Caco-2 (cell line): Measurements from ENCODE around the gene FGFR3. TPM values are rescaled to one million over a fixed set of nuclear protein-coding genes. Genes with fewer than 3 reads are reported as not detected.

Experiments used
- BruUV-seq: library from RNA; stranded (reverse); fragments of 400-500 nt; replicated peaks from 2 replicates; lab custom pipeline; 2021; lab: Mats Ljungman, UMichigan
- CTCF ChIA-PET: fragments of 300-600 bp; sonication (Branson Sonifier 250); formaldehyde crosslinking; loops from one replicate; lab custom pipeline; 2022; ENCODE audit warnings: antibody characterized with exemption; lab: Charles Lee
- POLR2A ChIA-PET: fragments of 300-600 bp; sonication (Branson Sonifier 250); formaldehyde crosslinking; loops from one replicate; lab custom pipeline; 2022; ENCODE audit warnings: antibody characterized with exemption; lab: Charles Lee
- DNase-seq, 2 experiments: peaks; one replicate each; pipeline versions ENCODE4 v3.0.0 to v3.0.0-alpha.2; 2020 to 2022
- H3K27me3 ChIP-seq: replicated peaks from 2 replicates; pipeline ENCODE4 v1.6.0; 2011; ENCODE audit warnings: low read length; ENCODE audit not compliant: control insufficient read depth, insufficient read depth
- H3K36me3 ChIP-seq: 2 replicates; pipeline ENCODE4 v1.5.1; 2011; ENCODE audit warnings: low read length; ENCODE audit not compliant: control insufficient read depth, insufficient read depth
- H3K4me1 ChIP-seq: fragments of 250-450 bp; sonication (Bioruptor Pico); 2 replicates; pipeline ENCODE4 v1.5.1; 2020; ENCODE audit warnings: mild to moderate bottlenecking
- H3K4me3 ChIP-seq: 2 replicates; pipeline ENCODE4 v1.5.1; 2011; ENCODE audit warnings: low read depth, mild to moderate bottlenecking, control low read depth, low read length
- H3K9me3 ChIP-seq: fragments of 250-450 bp; sonication (Bioruptor Pico); 2 replicates; pipeline ENCODE4 v1.5.1; 2020; ENCODE audit warnings: mild to moderate bottlenecking, moderate library complexity
- H3K27ac Mint-ChIP-seq: one replicate; pipeline ENCODE4 v1.8.0; 2022; ENCODE audit warnings: mixed read lengths; ENCODE audit not compliant: unreplicated experiment
- H3K27me3 Mint-ChIP-seq: one replicate; pipeline ENCODE4 v1.8.0; 2022; ENCODE audit warnings: mixed read lengths; ENCODE audit not compliant: insufficient read depth, unreplicated experiment
- H3K36me3 Mint-ChIP-seq: one replicate; pipeline ENCODE4 v1.8.0; 2022; ENCODE audit warnings: mild to moderate bottlenecking, mixed read lengths; ENCODE audit not compliant: insufficient read depth, unreplicated experiment
- H3K4me1 Mint-ChIP-seq: one replicate; pipeline ENCODE4 v1.8.0; 2022; ENCODE audit warnings: low read depth, mixed read lengths; ENCODE audit not compliant: unreplicated experiment
- H3K4me3 Mint-ChIP-seq: one replicate; pipeline ENCODE4 v1.8.0; 2022; ENCODE audit warnings: mild to moderate bottlenecking, moderate library complexity, mixed read lengths; ENCODE audit not compliant: unreplicated experiment
- H3K9me3 Mint-ChIP-seq: one replicate; pipeline ENCODE4 v1.8.0; 2022; ENCODE audit warnings: mixed read lengths; ENCODE audit not compliant: unreplicated experiment
- CTCF ChIP-seq, 2 experiments: fragments of 200-600 bp in 1 of 2; IDR thresholded peaks; 1 replicate in 1 of 2; 2 replicates in 1 of 2; pipeline versions ENCODE4 v1.5.1 to v1.8.0; 2011 to 2022; ENCODE audit warnings: antibody characterized with exemption in 1 of 2, control low read depth in 1 of 2, inconsistent platforms in 1 of 2, low read depth in 1 of 2, low read length in 1 of 2, mild to moderate bottlenecking in 1 of 2, moderate library complexity in 1 of 2; ENCODE audit not compliant: insufficient read depth in 1 of 2, severe bottlenecking in 1 of 2, unreplicated experiment in 1 of 2
- intact Hi-C: fragments of 100-400 bp; cut with micrococcal nuclease; formaldehyde crosslinking; loops from one replicate; pipeline ENCODE4 v1.10.0; 2022; ENCODE audit not compliant: unreplicated experiment
- total RNA-seq: library from RNA; stranded (reverse); gene quantifications from 2 replicates; pipeline ENCODE4 v1.2.3, GENCODE V29; 2022

The FGFR3 gene
- total RNA-seq, 1 experiment from 2014 or later = 132 TPM

DNA sequence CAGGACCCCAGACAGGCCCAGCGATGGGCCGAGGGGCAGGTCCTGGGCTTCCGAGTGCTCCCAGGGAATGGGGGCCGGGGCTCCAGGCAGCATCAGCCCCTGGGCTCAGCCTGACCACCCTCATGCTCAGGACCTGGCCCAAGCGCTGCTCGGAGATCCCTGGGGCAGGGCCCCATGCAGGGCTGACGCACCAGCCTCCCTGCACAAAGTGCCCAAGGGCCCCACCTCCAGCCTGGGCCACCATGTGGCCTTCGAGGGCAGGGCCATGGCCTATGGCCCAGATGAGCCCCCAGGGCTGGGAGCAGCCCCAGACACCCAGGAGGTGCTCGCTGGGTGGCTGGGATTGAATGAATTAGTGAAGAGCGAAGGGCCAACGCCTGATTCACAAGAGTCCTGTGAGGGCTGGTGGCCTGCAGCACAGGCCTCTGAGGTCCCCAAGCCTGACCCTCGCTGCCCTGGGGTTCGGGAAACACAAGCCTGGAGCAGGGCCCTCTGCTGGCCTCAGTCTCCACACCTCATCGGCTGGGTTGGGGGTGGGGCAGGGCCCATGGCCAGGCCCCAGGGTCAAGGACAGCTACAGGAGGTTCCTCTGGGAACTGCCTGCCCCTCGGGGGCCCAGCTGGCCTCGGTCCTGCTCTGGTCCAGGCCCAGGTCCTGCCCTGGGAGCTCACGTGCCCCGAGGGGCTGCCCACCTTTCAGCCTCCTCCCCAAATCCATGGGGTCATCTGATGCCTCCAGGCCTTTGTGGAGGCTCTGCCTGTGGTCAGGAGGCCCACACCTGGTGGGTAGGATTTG is 13.3 kb upstream of the FGFR3 start:
- Histone ChIP-seq H3K4me3 (no peak overlapping the region), H3K9me3 (no peaks in the 10 kb centered on the region), H3K4me1 (peaks cover 30% of the 10 kb centered on the region), H3K36me3 (no peaks in the 10 kb centered on the region), H3K27me3 (no peaks in the 10 kb centered on the region)
- Mint-ChIP-seq H3K27me3 (no peaks in the 10 kb centered on the region), H3K9me3 (no peaks in the 10 kb centered on the region), H3K4me1 (no peaks in the 10 kb centered on the region), H3K36me3 (peaks cover 4% of the 10 kb centered on the region), H3K4me3 (no peak overlapping the region), H3K27ac (no peak overlapping the region)
- intact Hi-C loops = no loop called here
- no peak for TF ChIP-seq CTCF (IDR thresholded peaks at IDR 0.05; ENCODE audit: insufficient read depth in 1 of 2, low read depth in 1 of 2, low read length in 1 of 2, severe bottlenecking in 1 of 2, unreplicated experiment in 1 of 2)
- ChIA-PET CTCF (interaction anchor here (0.9 kb wide), 1 partner anchor 15 kb away, joined by 5 read pairs; no protein-coding TSS in a partner anchor), POLR2A (no interaction called here)
- BruUV-seq = no TSS peak
- DNase-seq = no peak

GRCh38 chr4:1780435-1780834 is 12.7 kb upstream of the FGFR3 start:
- intact Hi-C loops = no loop called here
- no peak overlapping the region for H3K27ac Mint-ChIP-seq
- peaks cover 37% of the 10 kb centered on the region for H3K4me1 ChIP-seq
- H3K27me3 Mint-ChIP-seq = no peaks in the 10 kb centered on the region
- peaks cover 4% of the 10 kb centered on the region for H3K36me3 Mint-ChIP-seq
- no peaks in the 10 kb centered on the region for H3K9me3 Mint-ChIP-seq
- H3K36me3 ChIP-seq = no peaks in the 10 kb centered on the region
- no peak overlapping the region for H3K4me3 Mint-ChIP-seq
- CTCF ChIA-PET = no interaction called here
- no peaks in the 10 kb centered on the region for H3K27me3 ChIP-seq
- H3K4me3 ChIP-seq = no peak overlapping the region
- no peaks in the 10 kb centered on the region for H3K9me3 ChIP-seq
- BruUV-seq = no TSS peak
- H3K4me1 Mint-ChIP-seq = no peaks in the 10 kb centered on the region
- POLR2A ChIA-PET = no interaction called here
- no peak for TF ChIP-seq CTCF (IDR thresholded peaks at IDR 0.05; ENCODE audit: insufficient read depth in 1 of 2, low read depth in 1 of 2, low read length in 1 of 2, severe bottlenecking in 1 of 2, unreplicated experiment in 1 of 2)
- no peak for DNase-seq

DNA sequence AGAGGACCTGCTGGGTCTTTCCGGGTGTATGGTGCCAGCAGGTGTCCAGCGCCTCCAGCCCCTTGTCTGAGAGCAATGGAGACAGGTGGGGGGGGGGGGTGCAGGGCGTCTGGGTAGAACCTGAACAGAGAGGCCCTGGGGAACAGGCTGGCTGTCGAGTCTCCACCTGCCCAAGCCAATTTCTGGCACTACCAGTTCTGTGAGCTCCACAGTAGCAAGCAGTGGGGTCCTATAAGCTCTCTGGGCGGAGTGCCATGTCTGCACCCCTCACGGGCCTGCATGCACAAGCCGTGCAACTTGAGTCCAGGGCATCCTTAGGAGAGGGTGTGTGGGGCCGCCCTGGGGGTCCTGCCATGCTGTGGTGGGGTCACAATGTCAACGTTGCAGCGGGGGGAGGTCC is 10.1 kb upstream of the FGFR3 start:
- peaks cover 4% of the 10 kb centered on the region for H3K36me3 Mint-ChIP-seq
- intact Hi-C loops = loop anchor here (2.0 kb wide), 1 partner anchor 14 kb away; no protein-coding TSS in a partner anchor
- POLR2A ChIA-PET = no interaction called here
- H3K4me3 ChIP-seq = no peak overlapping the region
- CTCF ChIA-PET = interaction anchor here (0.6 to 1.2 kb wide), 3 partner anchors 10 to 745 kb away, joined by 3 to 6 read pairs (median 5); partner anchors contain the start of gene FGFR3
- BruUV-seq = no TSS peak
- H3K27me3 ChIP-seq = no peaks in the 10 kb centered on the region
- H3K9me3 ChIP-seq = no peaks in the 10 kb centered on the region
- H3K36me3 ChIP-seq = no peaks in the 10 kb centered on the region
- TF ChIP-seq CTCF (IDR thresholded peaks at IDR 0.05; ENCODE audit: insufficient read depth in 1 of 2, low read depth in 1 of 2, low read length in 1 of 2, severe bottlenecking in 1 of 2, unreplicated experiment in 1 of 2) = no peak
- H3K9me3 Mint-ChIP-seq = no peaks in the 10 kb centered on the region
- H3K4me3 Mint-ChIP-seq = no peak overlapping the region
- H3K27me3 Mint-ChIP-seq = no peaks in the 10 kb centered on the region
- peaks cover 33% of the 10 kb centered on the region for H3K4me1 ChIP-seq
- DNase-seq = no peak
- no peaks in the 10 kb centered on the region for H3K4me1 Mint-ChIP-seq
- H3K27ac Mint-ChIP-seq = no peak overlapping the region
